ENCODE results near the gene TAF7.
"Not testable (repeated sequence)": the region's sequence is repeated elsewhere in the genome, so short reads cannot be mapped to it uniquely, and the experiment has no call there.

The TAF7 gene

GRCh38 chr5:141338538-141339306 lies 18.1 kb upstream of the TAF7 start, which contains the start of gene PCDHGA2:
Gene PCDHGA2 (plus strand): TSS chr5:141338760.
- no peak within 1 kb of the TSS for H3K27ac ChIP-seq (replicated peaks)
- no peak for DNase-seq (ENCODE audit: low read depth in 1 of 2, low spot score in 1 of 2)
- H3K4me3 ChIP-seq (replicated peaks; ENCODE audit: insufficient read depth, low read length): no peak within 1 kb of the TSS
- H3K27me3 ChIP-seq (ENCODE audit: insufficient read depth, poor library complexity, severe bottlenecking): no peaks in the 10 kb centered on the region
- no peak for TF ChIP-seq POLR2AphosphoS5 (IDR thresholded peaks at IDR 0.05; ENCODE audit: low read depth)

- H3K4me3 ChIP-seq (replicated peaks; ENCODE audit: insufficient read depth, low read length); H3K27ac ChIP-seq (replicated peaks); DNase-seq (ENCODE audit: low read depth in 1 of 2, low spot score in 1 of 2); H3K27me3 ChIP-seq (ENCODE audit: insufficient read depth, poor library complexity, severe bottlenecking): not testable (repeated sequence)
Observed at GRCh38 chr5:141332571-141332970, 12.0 kb upstream of the TAF7 start.

GRCh38 chr5:141330299-141331080 lies 9.9 kb upstream of the TAF7 start, which contains the start of gene PCDHGA1:
Gene PCDHGA1 (plus strand): TSS chr5:141330514.
- H3K27me3 ChIP-seq (ENCODE audit: insufficient read depth, poor library complexity, severe bottlenecking): no peaks in the 10 kb centered on the region
- no peak for DNase-seq (ENCODE audit: low read depth in 1 of 2, low spot score in 1 of 2)
- H3K4me3 ChIP-seq (replicated peaks; ENCODE audit: insufficient read depth, low read length): no peak within 1 kb of the TSS
- TF ChIP-seq, protein P1, sequence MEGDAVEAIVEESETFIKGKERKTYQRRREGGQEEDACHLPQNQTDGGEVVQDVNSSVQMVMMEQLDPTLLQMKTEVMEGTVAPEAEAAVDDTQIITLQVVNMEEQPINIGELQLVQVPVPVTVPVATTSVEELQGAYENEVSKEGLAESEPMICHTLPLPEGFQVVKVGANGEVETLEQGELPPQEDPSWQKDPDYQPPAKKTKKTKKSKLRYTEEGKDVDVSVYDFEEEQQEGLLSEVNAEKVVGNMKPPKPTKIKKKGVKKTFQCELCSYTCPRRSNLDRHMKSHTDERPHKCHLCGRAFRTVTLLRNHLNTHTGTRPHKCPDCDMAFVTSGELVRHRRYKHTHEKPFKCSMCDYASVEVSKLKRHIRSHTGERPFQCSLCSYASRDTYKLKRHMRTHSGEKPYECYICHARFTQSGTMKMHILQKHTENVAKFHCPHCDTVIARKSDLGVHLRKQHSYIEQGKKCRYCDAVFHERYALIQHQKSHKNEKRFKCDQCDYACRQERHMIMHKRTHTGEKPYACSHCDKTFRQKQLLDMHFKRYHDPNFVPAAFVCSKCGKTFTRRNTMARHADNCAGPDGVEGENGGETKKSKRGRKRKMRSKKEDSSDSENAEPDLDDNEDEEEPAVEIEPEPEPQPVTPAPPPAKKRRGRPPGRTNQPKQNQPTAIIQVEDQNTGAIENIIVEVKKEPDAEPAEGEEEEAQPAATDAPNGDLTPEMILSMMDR (IDR thresholded peaks at IDR 0.05; ENCODE audit: insufficient read depth, low read length): no peak
- TF ChIP-seq SPI1 (IDR thresholded peaks at IDR 0.05; ENCODE audit: borderline replicate concordance, low read depth) (no peak), GABPA (IDR thresholded peaks at IDR 0.05; ENCODE audit: low read depth) (no peak), POLR2AphosphoS5 (IDR thresholded peaks at IDR 0.05; ENCODE audit: low read depth) (no peak)
- TF ChIP-seq, protein P2, sequence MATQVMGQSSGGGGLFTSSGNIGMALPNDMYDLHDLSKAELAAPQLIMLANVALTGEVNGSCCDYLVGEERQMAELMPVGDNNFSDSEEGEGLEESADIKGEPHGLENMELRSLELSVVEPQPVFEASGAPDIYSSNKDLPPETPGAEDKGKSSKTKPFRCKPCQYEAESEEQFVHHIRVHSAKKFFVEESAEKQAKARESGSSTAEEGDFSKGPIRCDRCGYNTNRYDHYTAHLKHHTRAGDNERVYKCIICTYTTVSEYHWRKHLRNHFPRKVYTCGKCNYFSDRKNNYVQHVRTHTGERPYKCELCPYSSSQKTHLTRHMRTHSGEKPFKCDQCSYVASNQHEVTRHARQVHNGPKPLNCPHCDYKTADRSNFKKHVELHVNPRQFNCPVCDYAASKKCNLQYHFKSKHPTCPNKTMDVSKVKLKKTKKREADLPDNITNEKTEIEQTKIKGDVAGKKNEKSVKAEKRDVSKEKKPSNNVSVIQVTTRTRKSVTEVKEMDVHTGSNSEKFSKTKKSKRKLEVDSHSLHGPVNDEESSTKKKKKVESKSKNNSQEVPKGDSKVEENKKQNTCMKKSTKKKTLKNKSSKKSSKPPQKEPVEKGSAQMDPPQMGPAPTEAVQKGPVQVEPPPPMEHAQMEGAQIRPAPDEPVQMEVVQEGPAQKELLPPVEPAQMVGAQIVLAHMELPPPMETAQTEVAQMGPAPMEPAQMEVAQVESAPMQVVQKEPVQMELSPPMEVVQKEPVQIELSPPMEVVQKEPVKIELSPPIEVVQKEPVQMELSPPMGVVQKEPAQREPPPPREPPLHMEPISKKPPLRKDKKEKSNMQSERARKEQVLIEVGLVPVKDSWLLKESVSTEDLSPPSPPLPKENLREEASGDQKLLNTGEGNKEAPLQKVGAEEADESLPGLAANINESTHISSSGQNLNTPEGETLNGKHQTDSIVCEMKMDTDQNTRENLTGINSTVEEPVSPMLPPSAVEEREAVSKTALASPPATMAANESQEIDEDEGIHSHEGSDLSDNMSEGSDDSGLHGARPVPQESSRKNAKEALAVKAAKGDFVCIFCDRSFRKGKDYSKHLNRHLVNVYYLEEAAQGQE (IDR thresholded peaks at IDR 0.05; ENCODE audit: insufficient replicate concordance, low read depth): no peak
- no peak within 1 kb of the TSS for H3K27ac ChIP-seq (replicated peaks)

GRCh38 chr5:141328231-141328630 lies 7.6 kb upstream of the TAF7 start:
- DNase-seq (ENCODE audit: low read depth in 1 of 2, low spot score in 1 of 2): no peak
- no peak overlapping the region for H3K27ac ChIP-seq (replicated peaks)
- no peak for TF ChIP-seq POLR2AphosphoS5 (IDR thresholded peaks at IDR 0.05; ENCODE audit: low read depth)
- no peak for TF ChIP-seq GABPA (IDR thresholded peaks at IDR 0.05; ENCODE audit: low read depth)
- no peak for TF ChIP-seq SPI1 (IDR thresholded peaks at IDR 0.05; ENCODE audit: borderline replicate concordance, low read depth)
- TF ChIP-seq, protein P2 (IDR thresholded peaks at IDR 0.05; ENCODE audit: insufficient replicate concordance, low read depth): no peak
- TF ChIP-seq, protein P1 (IDR thresholded peaks at IDR 0.05; ENCODE audit: insufficient read depth, low read length): no peak
- no peak overlapping the region for H3K4me3 ChIP-seq (replicated peaks; ENCODE audit: insufficient read depth, low read length)
- no peaks in the 10 kb centered on the region for H3K27me3 ChIP-seq (ENCODE audit: insufficient read depth, poor library complexity, severe bottlenecking)

Data from HL-60 (cell line).